ENCODE results near the gene PBRM1.

- TF ChIP-seq, protein P1, sequence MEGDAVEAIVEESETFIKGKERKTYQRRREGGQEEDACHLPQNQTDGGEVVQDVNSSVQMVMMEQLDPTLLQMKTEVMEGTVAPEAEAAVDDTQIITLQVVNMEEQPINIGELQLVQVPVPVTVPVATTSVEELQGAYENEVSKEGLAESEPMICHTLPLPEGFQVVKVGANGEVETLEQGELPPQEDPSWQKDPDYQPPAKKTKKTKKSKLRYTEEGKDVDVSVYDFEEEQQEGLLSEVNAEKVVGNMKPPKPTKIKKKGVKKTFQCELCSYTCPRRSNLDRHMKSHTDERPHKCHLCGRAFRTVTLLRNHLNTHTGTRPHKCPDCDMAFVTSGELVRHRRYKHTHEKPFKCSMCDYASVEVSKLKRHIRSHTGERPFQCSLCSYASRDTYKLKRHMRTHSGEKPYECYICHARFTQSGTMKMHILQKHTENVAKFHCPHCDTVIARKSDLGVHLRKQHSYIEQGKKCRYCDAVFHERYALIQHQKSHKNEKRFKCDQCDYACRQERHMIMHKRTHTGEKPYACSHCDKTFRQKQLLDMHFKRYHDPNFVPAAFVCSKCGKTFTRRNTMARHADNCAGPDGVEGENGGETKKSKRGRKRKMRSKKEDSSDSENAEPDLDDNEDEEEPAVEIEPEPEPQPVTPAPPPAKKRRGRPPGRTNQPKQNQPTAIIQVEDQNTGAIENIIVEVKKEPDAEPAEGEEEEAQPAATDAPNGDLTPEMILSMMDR (IDR thresholded peaks at IDR 0.05): no peak
- TF ChIP-seq ZFX (IDR thresholded peaks at IDR 0.05; ENCODE audit: borderline replicate concordance): no peak
These were observed 161.4 kb downstream of the PBRM1 start for GRCh38 chr3:52524258-52524751.

Data from 22Rv1 (cell line).